OCI-LY1 (cell line): Measurements from ENCODE around the gene CALHM4.

ENCODE experiments used
- H2AFZ ChIP-seq: fragments of 200-600 bp; sonication (generic), shearing (Covaris generic); 2 replicates; pipeline ENCODE4 v1.6.0; 2014; ENCODE audit warnings: antibody characterized with exemption, mild to moderate bottlenecking, low read length
- H3F3A ChIP-seq: fragments of 200-600 bp; sonication (generic), shearing (Covaris generic); 2 replicates; pipeline ENCODE4 v1.6.0; 2014; ENCODE audit warnings: mild to moderate bottlenecking, antibody characterized with exemption, low read length, moderate library complexity; ENCODE audit not compliant: insufficient read depth
- H3K27ac ChIP-seq: fragments of 200-600 bp; sonication (generic); 2 replicates; pipeline ENCODE4 v1.5.1; 2014; ENCODE audit warnings: low read length, mixed run types, mild to moderate bottlenecking, low read depth; ENCODE audit not compliant: poor library complexity, severe bottlenecking
- H3K27me3 ChIP-seq: fragments of 200-600 bp; sonication (generic); 2 replicates; pipeline ENCODE4 v1.6.0; 2014; ENCODE audit warnings: antibody characterized with exemption, mild to moderate bottlenecking, low read length, moderate library complexity; ENCODE audit not compliant: insufficient read depth
- H3K36me3 ChIP-seq: fragments of 200-600 bp; sonication (generic); 2 replicates; pipeline ENCODE4 v1.6.1; 2014; ENCODE audit warnings: mild to moderate bottlenecking, antibody characterized with exemption, low read length, moderate library complexity, mixed read lengths; ENCODE audit not compliant: insufficient read depth
- H3K4me1 ChIP-seq: fragments of 200-600 bp; sonication (generic); 2 replicates; pipeline ENCODE4 v1.5.1; 2014; ENCODE audit warnings: mild to moderate bottlenecking, low read length, moderate library complexity; ENCODE audit not compliant: insufficient read depth, severe bottlenecking
- H3K4me2 ChIP-seq: fragments of 200-600 bp; sonication (generic), shearing (Covaris generic); 2 replicates; pipeline ENCODE4 v1.6.1; 2014; ENCODE audit warnings: low read length
- H3K4me3 ChIP-seq: fragments of 200-600 bp; sonication (generic); 2 replicates; pipeline ENCODE4 v1.5.1; 2014; ENCODE audit warnings: low read length, low read depth, mild to moderate bottlenecking, mixed read lengths; ENCODE audit not compliant: poor library complexity, severe bottlenecking
- H3K79me2 ChIP-seq: fragments of 200-600 bp; shearing (Covaris generic); 2 replicates; pipeline ENCODE4 v1.6.1; 2016; ENCODE audit warnings: mixed run types, low read length, mixed read lengths; ENCODE audit not compliant: insufficient read depth
- H3K9ac ChIP-seq: fragments of 200-600 bp; sonication (generic), shearing (Covaris generic); 2 replicates; pipeline ENCODE4 v1.6.1; 2014; ENCODE audit warnings: mild to moderate bottlenecking, low read length, mixed read lengths
- H3K9me2 ChIP-seq: fragments of 200-600 bp; sonication (generic), shearing (Covaris generic); 2 replicates; pipeline ENCODE4 v1.6.1; 2014; ENCODE audit warnings: low read depth, mild to moderate bottlenecking, low read length, mixed read lengths
- H3K9me3 ChIP-seq: fragments of 200-600 bp; shearing (Covaris generic); 2 replicates; pipeline ENCODE4 v1.6.1; 2014; ENCODE audit warnings: low read length, mixed read lengths
- H4K20me1 ChIP-seq: fragments of 200-600 bp; sonication (generic), shearing (Covaris generic); 2 replicates; pipeline ENCODE4 v1.6.0; 2016; ENCODE audit warnings: mild to moderate bottlenecking, low read length; ENCODE audit not compliant: insufficient read depth
- CTCF ChIP-seq: fragments of 200-600 bp; sonication (generic), shearing (Covaris generic); IDR thresholded peaks from 2 replicates; pipeline ENCODE4 v1.5.1; 2017; ENCODE audit warnings: mild to moderate bottlenecking, antibody characterized with exemption, low read length, moderate library complexity, mixed read lengths
- EZH2 ChIP-seq: fragments of 200-600 bp; sonication (generic), shearing (Covaris generic); IDR thresholded peaks from 2 replicates; pipeline ENCODE4 v1.8.0; 2017; ENCODE audit warnings: borderline replicate concordance, mixed run types, mild to moderate bottlenecking, antibody characterized with exemption, low read length, moderate library complexity, mixed read lengths

The CALHM4 gene, protein sequence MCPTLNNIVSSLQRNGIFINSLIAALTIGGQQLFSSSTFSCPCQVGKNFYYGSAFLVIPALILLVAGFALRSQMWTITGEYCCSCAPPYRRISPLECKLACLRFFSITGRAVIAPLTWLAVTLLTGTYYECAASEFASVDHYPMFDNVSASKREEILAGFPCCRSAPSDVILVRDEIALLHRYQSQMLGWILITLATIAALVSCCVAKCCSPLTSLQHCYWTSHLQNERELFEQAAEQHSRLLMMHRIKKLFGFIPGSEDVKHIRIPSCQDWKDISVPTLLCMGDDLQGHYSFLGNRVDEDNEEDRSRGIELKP

GRCh38 chr6:116553451-116553850 lies at the start of gene CALHM4:
Gene CALHM4, plus strand, starts transcription at chr6:116553751. Its CDS starts 43 bp downstream, at chr6:116553794.
- no peak within 1 kb of the TSS for H3K27ac ChIP-seq
- no peaks in the 10 kb centered on the region for H3K27me3 ChIP-seq
- H2AFZ ChIP-seq = no peak within 1 kb of the TSS
- H3K36me3 ChIP-seq = no peaks in the 10 kb centered on the region
- H3K9me3 ChIP-seq = no peaks in the 10 kb centered on the region
- no peaks in the 10 kb centered on the region for H3F3A ChIP-seq
- H3K9ac ChIP-seq = no peak within 1 kb of the TSS
- no peak for TF ChIP-seq CTCF
- no peak for TF ChIP-seq EZH2
- H3K79me2 ChIP-seq = no peaks in the 10 kb centered on the region
- no peaks in the 10 kb centered on the region for H4K20me1 ChIP-seq
- no peak within 1 kb of the TSS for H3K4me3 ChIP-seq
- H3K4me1 ChIP-seq = no peaks in the 10 kb centered on the region
- no peak within 1 kb of the TSS for H3K4me2 ChIP-seq
- no peaks in the 10 kb centered on the region for H3K9me2 ChIP-seq

DNA sequence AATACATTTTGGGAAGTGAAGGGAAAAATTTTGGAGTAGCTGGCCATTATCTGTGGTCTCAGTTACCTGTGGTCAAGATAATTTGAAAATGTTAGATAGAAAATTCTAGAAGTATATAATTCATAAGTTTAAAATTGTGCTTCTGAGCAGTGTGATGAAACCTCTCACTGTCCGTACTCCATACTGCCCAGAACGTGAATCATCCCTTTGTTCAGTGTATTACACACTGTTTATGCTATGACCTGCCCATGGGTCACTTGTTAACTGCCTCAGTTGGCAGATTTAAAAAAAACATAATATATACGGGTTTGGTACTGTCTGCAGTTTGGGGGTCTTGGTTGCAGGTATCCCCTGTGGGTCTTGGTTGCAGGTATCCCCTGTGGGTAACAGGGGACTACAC lies 46.2 kb upstream of the CALHM4 start:
- Histone ChIP-seq H3K4me1 (no peaks in the 10 kb centered on the region), H2AFZ (no peak overlapping the region), H3K36me3 (no peaks in the 10 kb centered on the region), H3K27me3 (no peaks in the 10 kb centered on the region), H3K9me3 (no peaks in the 10 kb centered on the region), H3K4me2 (no peak overlapping the region), H3K27ac (no peak overlapping the region), H3K79me2 (no peaks in the 10 kb centered on the region), H3K9me2 (no peaks in the 10 kb centered on the region), H4K20me1 (no peaks in the 10 kb centered on the region), H3F3A (no peaks in the 10 kb centered on the region), H3K9ac (no peak overlapping the region), H3K4me3 (no peak overlapping the region)
- TF ChIP-seq EZH2 (no peak), CTCF (no peak)

- Histone ChIP-seq H3K9ac (no peak overlapping the region), H4K20me1 (no peaks in the 10 kb centered on the region), H3K27ac (no peak overlapping the region), H3F3A (no peaks in the 10 kb centered on the region), H3K4me1 (no peaks in the 10 kb centered on the region), H2AFZ (no peak overlapping the region), H3K79me2 (no peaks in the 10 kb centered on the region), H3K4me2 (no peak overlapping the region), H3K36me3 (no peaks in the 10 kb centered on the region), H3K9me3 (no peaks in the 10 kb centered on the region), H3K4me3 (no peak overlapping the region), H3K27me3 (no peaks in the 10 kb centered on the region), H3K9me2 (no peaks in the 10 kb centered on the region)
- TF ChIP-seq CTCF (no peak), EZH2 (no peak)
Measured at GRCh38 chr6:116508527-116508926, 45.0 kb upstream of the CALHM4 start.
